SU-DHL-6 (cell line): Measurements from ENCODE around the gene KCNT2.

Experiments
- EZH2phosphoT487 ChIP-seq: fragments of 200-600 bp; sonication (generic), shearing (Covaris generic); conservative IDR thresholded peaks from 2 replicates; pipeline ENCODE4 v1.6.1; 2018; ENCODE audit warnings: mild to moderate bottlenecking, antibody characterized with exemption, low read length, moderate library complexity, mixed read lengths
- TF ChIP-seq, protein P1 (sequence below): fragments of 200-600 bp; sonication (generic); IDR thresholded peaks from one replicate; pipeline ENCODE4 v1.5.1; 2017; ENCODE audit warnings: antibody characterized with exemption, mild to moderate bottlenecking, low read length, moderate library complexity; ENCODE audit not compliant: insufficient read depth, poor library complexity, severe bottlenecking

DNA sequence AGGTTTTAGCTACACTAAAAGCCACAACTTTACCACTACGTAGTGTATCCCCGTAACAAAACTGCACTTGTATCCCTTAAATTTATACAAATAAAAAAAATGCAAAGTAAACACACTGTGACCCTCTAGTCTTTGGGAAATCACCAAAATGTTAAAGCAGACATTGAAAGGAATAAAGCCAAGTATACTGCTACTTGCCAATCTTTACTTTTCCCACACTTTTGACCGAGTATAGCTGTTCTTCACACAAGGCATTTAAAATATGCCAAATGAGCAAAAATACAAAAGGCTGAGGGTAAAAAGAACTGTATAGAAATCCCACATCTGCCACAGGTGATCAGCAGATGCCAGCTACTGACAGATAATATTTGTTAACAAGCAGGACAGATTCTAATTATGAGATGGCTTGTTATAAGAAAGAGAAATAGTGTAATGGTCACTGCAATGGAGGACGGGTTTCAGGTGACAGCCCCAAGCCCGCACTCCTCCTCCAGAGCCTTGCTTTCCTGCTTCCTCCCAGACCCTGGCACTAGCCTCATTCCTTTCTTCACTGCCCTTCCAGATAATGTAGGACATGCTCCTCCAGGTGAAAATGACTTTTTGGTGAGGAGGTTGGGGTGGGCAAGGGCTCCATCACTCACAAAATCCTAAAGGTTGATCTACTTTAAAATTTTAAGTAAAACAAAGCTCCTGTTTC lies 18.1 kb downstream of the KCNT2 start:
- TF ChIP-seq, protein P1, sequence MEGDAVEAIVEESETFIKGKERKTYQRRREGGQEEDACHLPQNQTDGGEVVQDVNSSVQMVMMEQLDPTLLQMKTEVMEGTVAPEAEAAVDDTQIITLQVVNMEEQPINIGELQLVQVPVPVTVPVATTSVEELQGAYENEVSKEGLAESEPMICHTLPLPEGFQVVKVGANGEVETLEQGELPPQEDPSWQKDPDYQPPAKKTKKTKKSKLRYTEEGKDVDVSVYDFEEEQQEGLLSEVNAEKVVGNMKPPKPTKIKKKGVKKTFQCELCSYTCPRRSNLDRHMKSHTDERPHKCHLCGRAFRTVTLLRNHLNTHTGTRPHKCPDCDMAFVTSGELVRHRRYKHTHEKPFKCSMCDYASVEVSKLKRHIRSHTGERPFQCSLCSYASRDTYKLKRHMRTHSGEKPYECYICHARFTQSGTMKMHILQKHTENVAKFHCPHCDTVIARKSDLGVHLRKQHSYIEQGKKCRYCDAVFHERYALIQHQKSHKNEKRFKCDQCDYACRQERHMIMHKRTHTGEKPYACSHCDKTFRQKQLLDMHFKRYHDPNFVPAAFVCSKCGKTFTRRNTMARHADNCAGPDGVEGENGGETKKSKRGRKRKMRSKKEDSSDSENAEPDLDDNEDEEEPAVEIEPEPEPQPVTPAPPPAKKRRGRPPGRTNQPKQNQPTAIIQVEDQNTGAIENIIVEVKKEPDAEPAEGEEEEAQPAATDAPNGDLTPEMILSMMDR, result no peak
- no peak for TF ChIP-seq EZH2phosphoT487
